GM19397 (cell line): Measurements from ENCODE around the gene MVB12B.

Experiments
- ATAC-seq: cut with Tn5 transposase; IDR thresholded peaks from one replicate; pipeline ENCODE4 v1.9.1; 2021; ENCODE audit warnings: mild to moderate bottlenecking, moderate library complexity; ENCODE audit not compliant: unreplicated experiment

Gene MVB12B

GRCh38 chr9:126500600-126501382 lies 174.2 kb downstream of the MVB12B start:
- ATAC-seq = no peak

- no peak for ATAC-seq
Observed at GRCh38 chr9:126501383-126502331, 175.0 kb downstream of the MVB12B start.

- ATAC-seq = no peak
Observed at GRCh38 chr9:126502417-126503332, 176.0 kb downstream of the MVB12B start.

GRCh38 chr9:126503333-126504085 lies 176.9 kb downstream of the MVB12B start:
- no peak for ATAC-seq

GRCh38 chr9:126504086-126504976 lies 177.7 kb downstream of the MVB12B start:
- ATAC-seq = no peak

- no peak for ATAC-seq
Observed at GRCh38 chr9:126504977-126505455, 178.4 kb downstream of the MVB12B start.

- ATAC-seq = no peak
Observed at GRCh38 chr9:126505697-126506346, 179.2 kb downstream of the MVB12B start.

GRCh38 chr9:126506361-126507317 lies 180.0 kb downstream of the MVB12B start:
- no peak for ATAC-seq

- no peak for ATAC-seq
Observed at GRCh38 chr9:126507318-126508109, 180.9 kb downstream of the MVB12B start.

GRCh38 chr9:126508171-126508591 lies 181.6 kb downstream of the MVB12B start:
- no peak for ATAC-seq

GRCh38 chr9:126508928-126509327 lies 182.3 kb downstream of the MVB12B start:
- no peak for ATAC-seq

- ATAC-seq = no peak
Observed at GRCh38 chr9:126509718-126510117, 183.1 kb downstream of the MVB12B start.

- ATAC-seq = no peak
Observed at GRCh38 chr9:126510564-126510963, 183.9 kb downstream of the MVB12B start.

GRCh38 chr9:126511411-126511810 lies 184.8 kb downstream of the MVB12B start:
- no peak for ATAC-seq

GRCh38 chr9:126513159-126514036 lies 186.8 kb downstream of the MVB12B start:
- no peak for ATAC-seq
